Measurements from ENCODE around the gene HNRNPLL.

The HNRNPLL gene

DNA sequence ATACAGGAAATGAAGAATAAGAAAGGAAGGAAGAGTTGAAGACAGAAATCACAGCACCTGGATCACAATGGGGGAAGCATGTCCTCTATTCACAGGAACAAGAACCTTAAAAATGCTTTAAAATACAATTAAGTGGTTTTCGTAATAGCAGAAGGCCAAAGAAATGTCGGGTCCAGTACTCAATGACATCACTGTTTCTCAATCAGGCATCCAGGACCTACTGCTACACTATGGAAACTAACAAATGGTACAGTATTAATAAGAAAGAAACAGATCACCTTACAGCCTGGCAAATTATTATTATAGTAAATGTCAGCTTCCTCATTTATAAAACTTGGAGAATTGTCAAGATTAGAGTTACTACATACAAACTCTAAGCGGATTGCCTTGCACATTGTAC is 15.8 kb downstream of the HNRNPLL start:
- ChIA-PET CTCF (no interaction called here), POLR2A (ENCODE audit: low non-redundant PET) (no interaction called here)
- no peak for DNase-seq (ENCODE audit: low spot score)
- TF ChIP-seq, protein P1, sequence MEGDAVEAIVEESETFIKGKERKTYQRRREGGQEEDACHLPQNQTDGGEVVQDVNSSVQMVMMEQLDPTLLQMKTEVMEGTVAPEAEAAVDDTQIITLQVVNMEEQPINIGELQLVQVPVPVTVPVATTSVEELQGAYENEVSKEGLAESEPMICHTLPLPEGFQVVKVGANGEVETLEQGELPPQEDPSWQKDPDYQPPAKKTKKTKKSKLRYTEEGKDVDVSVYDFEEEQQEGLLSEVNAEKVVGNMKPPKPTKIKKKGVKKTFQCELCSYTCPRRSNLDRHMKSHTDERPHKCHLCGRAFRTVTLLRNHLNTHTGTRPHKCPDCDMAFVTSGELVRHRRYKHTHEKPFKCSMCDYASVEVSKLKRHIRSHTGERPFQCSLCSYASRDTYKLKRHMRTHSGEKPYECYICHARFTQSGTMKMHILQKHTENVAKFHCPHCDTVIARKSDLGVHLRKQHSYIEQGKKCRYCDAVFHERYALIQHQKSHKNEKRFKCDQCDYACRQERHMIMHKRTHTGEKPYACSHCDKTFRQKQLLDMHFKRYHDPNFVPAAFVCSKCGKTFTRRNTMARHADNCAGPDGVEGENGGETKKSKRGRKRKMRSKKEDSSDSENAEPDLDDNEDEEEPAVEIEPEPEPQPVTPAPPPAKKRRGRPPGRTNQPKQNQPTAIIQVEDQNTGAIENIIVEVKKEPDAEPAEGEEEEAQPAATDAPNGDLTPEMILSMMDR (conservative IDR thresholded peaks at IDR 0.05; ENCODE audit: low read depth): no peak
- H3K27ac ChIP-seq: no peak overlapping the region

DNA sequence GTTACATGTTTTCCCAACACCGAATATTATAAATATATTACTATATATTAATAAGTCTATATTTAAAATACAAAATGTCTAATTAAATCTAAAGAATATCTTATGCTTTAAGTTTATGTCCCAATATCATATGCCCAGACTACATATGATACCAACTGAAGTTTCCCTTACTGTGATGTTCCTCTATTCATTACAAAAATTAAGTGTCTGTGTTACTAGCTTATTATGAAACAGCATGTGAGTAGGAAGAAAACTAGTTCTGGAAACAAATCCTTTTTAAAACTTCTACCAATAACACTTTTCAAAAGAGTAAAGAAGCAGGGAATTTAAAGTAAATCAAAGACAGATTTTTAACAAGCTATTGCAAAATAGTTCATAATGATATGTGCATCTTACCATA is 17.8 kb downstream of the HNRNPLL start:
- TF ChIP-seq, protein P1 (conservative IDR thresholded peaks at IDR 0.05; ENCODE audit: low read depth): no peak
- ChIA-PET POLR2A (ENCODE audit: low non-redundant PET) (no interaction called here), CTCF (interaction anchor here (0.6 kb wide), 1 partner anchor 162 kb away, joined by 9 read pairs; no protein-coding TSS in a partner anchor)
- no peak overlapping the region for H3K27ac ChIP-seq
- DNase-seq (ENCODE audit: low spot score): no peak

DNA sequence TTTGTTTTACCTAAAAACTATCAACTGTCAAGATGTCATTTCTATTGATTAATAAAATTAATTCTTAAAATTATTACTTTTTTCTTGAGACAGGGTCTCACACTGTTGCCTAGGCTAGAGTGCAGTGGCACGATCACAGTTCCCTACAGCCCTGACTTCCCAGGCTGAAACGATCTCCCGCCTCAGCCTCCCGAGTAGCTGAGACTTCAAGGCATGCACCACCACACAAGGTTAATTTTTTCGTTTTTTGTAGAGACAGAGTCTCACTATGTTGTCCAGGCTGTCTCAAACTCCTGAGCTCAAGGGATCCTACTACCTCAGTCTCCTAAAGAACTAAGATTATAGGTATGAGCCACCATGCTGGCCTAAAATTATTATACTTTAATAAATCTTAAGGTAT is 18.7 kb downstream of the HNRNPLL start:
- TF ChIP-seq, protein P1 (conservative IDR thresholded peaks at IDR 0.05; ENCODE audit: low read depth): no peak
- H3K27ac ChIP-seq: no peak overlapping the region
- DNase-seq (ENCODE audit: low spot score): no peak
- ChIA-PET POLR2A (ENCODE audit: low non-redundant PET) (no interaction called here), CTCF (interaction anchor here (1.0 kb wide), 1 partner anchor 20 kb away, joined by 4 read pairs; no protein-coding TSS in a partner anchor)

DNA sequence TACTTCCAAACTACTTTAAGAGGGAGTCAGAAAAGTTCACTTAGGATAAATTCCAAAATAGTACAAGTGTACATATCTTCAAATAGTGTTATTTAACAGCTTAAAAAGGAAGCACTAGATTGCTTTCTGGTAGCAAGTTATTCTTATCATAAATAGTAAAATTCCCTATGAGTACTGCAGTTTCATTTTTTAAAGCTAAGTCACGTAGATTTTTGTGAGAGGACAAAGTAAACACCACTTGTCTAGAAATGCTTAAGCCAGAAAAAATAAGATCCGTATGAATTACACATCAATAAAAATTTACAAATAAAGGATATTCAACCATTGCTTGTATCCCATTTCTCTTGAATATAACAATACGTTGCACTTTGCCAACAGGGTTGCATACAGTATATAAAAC is 19.2 kb downstream of the HNRNPLL start:
- POLR2A ChIA-PET (ENCODE audit: low non-redundant PET): no interaction called here
- CTCF ChIA-PET: interaction anchor here (1.0 kb wide), 1 partner anchor 20 kb away, joined by 4 read pairs; no protein-coding TSS in a partner anchor
- TF ChIP-seq, protein P1 (conservative IDR thresholded peaks at IDR 0.05; ENCODE audit: low read depth): no peak
- H3K27ac ChIP-seq: no peak overlapping the region
- no peak for DNase-seq (ENCODE audit: low spot score)

DNA sequence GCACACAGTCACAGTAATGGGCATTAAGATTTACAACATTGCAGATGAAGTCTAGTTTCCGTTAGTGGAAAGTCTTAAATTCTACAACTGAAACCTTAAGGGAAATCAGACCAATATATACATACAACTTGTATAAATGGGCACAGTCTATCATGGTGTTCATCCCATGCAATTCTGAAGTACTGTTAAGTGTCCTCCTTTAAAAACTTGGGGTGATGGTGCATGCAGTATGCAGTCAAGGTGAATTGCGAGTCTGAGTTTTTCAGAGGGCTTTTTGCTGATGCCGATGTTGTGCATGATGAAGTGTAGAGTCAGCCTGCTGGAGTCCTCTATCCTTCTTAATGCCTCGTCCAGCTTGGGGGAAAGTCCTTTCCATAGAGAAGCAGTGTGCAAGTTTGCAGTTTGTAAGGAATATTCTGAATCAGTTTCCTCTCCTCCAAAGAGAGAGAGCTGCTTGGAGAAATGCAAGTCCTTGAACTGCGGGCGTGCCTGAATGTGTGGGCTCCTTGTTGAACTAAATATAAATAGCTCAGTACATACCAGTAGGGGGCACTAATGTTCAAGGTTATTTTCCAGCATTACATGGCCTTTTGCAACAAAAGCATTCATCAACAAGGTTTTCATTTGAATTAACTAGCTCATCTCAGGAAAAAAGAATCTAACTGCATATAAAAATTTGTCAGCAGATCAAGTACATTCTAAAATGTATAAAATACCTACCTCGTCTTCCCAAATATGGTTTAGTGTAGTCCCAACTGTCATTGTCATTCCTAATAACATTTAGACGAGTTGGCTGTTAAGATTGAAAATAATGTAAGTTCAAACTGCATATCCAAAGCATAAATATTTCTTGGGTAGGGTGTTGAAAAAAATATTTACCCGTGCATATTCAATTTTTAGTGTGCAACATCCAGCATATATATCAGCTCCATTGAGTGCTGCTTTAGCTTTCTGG is 21.3 kb downstream of the HNRNPLL start:
- ChIA-PET CTCF (interaction anchor here (0.5 to 1.9 kb wide), 18 partner anchors 13 to 238 kb away, joined by 3 to 7 read pairs (median 4); no protein-coding TSS in a partner anchor), POLR2A (ENCODE audit: low non-redundant PET) (no interaction called here)
- DNase-seq (ENCODE audit: low spot score): no peak
- no peak overlapping the region for H3K27ac ChIP-seq
- TF ChIP-seq, protein P1 (conservative IDR thresholded peaks at IDR 0.05; ENCODE audit: low read depth): peak; percentile 71

DNA sequence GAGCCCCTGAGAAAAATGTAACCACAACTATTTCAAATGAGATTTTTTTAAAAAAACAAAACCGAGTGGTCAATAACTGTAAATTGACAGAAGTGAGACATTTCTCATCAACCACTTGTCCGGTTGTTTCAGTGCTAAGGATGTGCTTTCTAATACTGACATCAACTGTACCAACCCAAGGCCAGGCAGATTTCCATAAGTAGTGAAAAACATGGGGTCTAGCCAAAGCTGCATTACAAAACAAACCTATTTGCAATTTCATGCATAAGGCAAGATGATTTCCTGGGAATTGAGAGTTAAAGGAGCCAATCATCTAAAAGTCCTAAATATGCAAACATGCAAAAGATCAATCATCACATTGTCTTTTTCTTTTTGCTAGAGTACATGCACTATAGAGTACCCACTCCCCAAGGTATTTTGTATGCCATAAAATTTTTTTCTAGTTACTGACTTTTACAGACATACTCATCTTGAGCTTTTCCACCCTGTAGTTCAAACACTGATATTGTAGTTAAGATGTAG is 22.6 kb downstream of the HNRNPLL start:
- H3K27ac ChIP-seq: no peak overlapping the region
- TF ChIP-seq, protein P1 (conservative IDR thresholded peaks at IDR 0.05; ENCODE audit: low read depth): no peak
- DNase-seq (ENCODE audit: low spot score): no peak
- ChIA-PET POLR2A (ENCODE audit: low non-redundant PET) (no interaction called here), CTCF (no interaction called here)

All from RWPE1 (cell line).